NT2/D1 (cell line): ENCODE data around the gene RAP1GAP2.

Experiments
- SUZ12 ChIP-seq: IDR thresholded peaks from 2 replicates; pipeline ENCODE4 v1.6.1; 2011; ENCODE audit not compliant: insufficient read length, insufficient read depth; ENCODE audit errors: extremely low read depth
- YY1 ChIP-seq: IDR thresholded peaks from 2 replicates; pipeline ENCODE4 v1.6.1; 2011; ENCODE audit not compliant: insufficient read length, insufficient read depth
- ZNF274 ChIP-seq: IDR thresholded peaks from 2 replicates; pipeline ENCODE4 v1.6.1; 2011; ENCODE audit warnings: mild to moderate bottlenecking, low read depth, low read length

DNA sequence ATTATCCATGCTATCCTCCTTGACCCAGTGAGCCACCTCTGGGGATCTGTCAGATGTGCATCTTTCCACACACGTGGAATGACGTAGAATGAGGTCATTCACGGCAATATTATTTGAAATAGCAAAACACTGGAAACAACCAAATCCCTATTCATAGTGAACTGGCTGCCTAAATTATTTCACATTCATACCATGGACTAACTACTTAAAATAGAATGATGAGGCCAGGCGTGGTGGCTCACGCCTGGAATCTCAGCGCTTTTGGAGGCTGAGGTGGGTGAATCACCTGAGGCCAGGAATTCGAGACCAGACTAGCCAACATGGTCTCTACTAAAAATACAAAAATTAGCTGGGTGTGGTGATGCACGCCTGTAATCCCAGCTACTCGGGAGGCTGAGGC, 75.5 kb downstream of the RAP1GAP2 start:
- no peak for TF ChIP-seq YY1
- TF ChIP-seq SUZ12 = no peak
- no peak for TF ChIP-seq ZNF274
